ENCODE results near the gene MEMO1.

The MEMO1 gene

DNA sequence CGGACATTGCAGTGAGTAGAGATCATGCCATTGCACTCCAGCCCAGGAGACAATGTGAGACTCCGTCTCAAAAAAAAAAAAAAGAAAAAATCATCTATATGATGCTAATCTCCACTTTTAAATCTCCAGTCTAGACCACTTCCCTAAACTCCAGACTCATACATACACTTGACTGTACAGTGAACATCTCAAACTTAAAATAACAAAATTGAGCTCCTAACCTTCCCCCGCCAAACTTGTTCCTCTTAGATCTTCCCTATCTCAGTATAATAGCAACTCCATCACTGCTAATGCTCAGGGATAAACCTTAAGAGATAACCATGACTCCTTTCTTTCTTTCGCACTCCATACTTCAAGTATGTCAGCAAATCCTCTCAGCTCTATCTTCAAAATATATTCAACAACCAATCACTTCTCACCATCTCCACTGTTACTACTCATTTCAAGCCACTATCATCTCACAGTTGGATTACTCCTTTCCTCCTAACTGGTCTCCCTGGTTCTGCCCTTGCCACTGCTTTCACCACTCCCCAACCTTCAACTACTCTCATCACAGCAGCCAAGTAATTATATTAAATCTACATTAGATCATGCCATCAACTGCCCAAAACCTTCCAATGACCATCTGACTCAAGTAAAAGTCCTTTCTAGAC is 12.0 kb downstream of the MEMO1 start:
- Histone ChIP-seq H3K36me3 (ENCODE audit: control insufficient read depth in 5 of 5, insufficient read depth in 5 of 5, low read length in 5 of 5) (no peaks in the 10 kb centered on the region), H3K9ac (ENCODE audit: low read length in 5 of 5) (no peak overlapping the region), H3K27me3 (ENCODE audit: control insufficient read depth in 5 of 5, insufficient read depth in 4 of 5, low read length in 5 of 5) (no peaks in the 10 kb centered on the region), H3K27ac (ENCODE audit: low read depth, low read length) (no peak overlapping the region), H3K9me3 (ENCODE audit: control insufficient read depth in 5 of 5, low read length in 5 of 5) (no peaks in the 10 kb centered on the region), H3K4me3 (ENCODE audit: low read depth in 1 of 5, low read length in 5 of 5) (no peak overlapping the region), H3K4me1 (ENCODE audit: control insufficient read depth in 5 of 5, insufficient read depth in 5 of 5, low read length in 5 of 5) (peaks cover 0 to 5% (median 3%) of the 10 kb centered on the region in 5 donors)

DNA sequence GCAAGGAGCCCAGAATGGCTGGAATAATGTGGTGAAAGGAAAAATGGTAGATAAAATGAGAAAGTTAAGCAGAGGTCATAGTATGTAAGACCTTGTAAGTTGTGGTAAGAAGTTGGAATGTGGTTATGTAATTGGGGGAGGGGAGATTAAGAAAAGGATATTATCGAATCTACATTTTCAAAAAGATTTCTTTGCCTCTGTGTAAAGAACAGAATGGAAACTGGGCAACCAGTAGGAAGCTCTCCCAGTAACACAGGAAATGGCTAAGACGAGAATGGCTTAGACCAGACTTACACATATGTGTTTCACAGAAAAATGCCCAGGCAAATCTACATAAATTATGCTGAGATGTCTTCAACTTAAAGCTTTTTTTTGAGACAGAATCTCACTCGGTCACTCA is 13.2 kb downstream of the MEMO1 start:
- Histone ChIP-seq H3K4me3 (ENCODE audit: low read depth in 1 of 5, low read length in 5 of 5) (no peak overlapping the region), H3K9me3 (ENCODE audit: control insufficient read depth in 5 of 5, low read length in 5 of 5) (no peaks in the 10 kb centered on the region)

DNA sequence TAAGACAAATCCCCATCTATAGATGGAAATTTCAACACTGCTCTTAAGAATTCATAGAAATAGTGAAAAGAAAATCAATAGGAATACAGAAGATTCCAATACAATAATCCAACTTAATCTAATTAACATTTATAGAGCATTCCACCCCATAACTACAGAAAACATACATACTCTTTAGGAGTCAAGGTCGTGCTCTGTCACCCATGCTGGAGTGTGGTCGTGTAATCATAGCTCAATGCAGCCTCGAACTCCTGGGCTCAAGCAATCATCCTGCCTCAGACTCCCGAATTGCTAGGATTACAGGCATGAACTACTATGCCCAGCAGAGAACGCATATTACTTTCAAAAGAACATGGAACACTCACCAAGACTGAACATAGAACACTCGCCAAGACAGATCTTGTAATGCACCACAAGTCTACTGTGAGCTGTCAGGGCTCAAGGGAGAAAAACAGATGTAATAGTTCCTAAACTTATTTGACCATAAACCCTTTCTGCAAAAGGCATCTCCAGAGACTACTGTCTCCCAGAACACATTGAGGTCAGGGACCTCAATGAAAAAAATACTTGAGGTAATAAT is 14.1 kb downstream of the MEMO1 start:
- Histone ChIP-seq H3K27ac (ENCODE audit: low read depth, low read length) (no peak overlapping the region), H3K9ac (ENCODE audit: low read length in 5 of 5) (no peak overlapping the region), H3K36me3 (ENCODE audit: control insufficient read depth in 5 of 5, insufficient read depth in 5 of 5, low read length in 5 of 5) (no peaks in the 10 kb centered on the region), H3K4me3 (ENCODE audit: low read depth in 1 of 5, low read length in 5 of 5) (no peak overlapping the region), H3K9me3 (ENCODE audit: control insufficient read depth in 5 of 5, low read length in 5 of 5) (no peaks in the 10 kb centered on the region), H3K27me3 (ENCODE audit: control insufficient read depth in 5 of 5, insufficient read depth in 4 of 5, low read length in 5 of 5) (no peaks in the 10 kb centered on the region), H3K4me1 (ENCODE audit: control insufficient read depth in 5 of 5, insufficient read depth in 5 of 5, low read length in 5 of 5) (peaks cover 0 to 8% (median 3%) of the 10 kb centered on the region in 5 donors)

More for the DNA sequence above, 13.2 kb downstream of the MEMO1 start:
- H3K27me3 ChIP-seq (ENCODE audit: control insufficient read depth in 5 of 5, insufficient read depth in 4 of 5, low read length in 5 of 5), result no peaks in the 10 kb centered on the region
- H3K36me3 ChIP-seq (ENCODE audit: control insufficient read depth in 5 of 5, insufficient read depth in 5 of 5, low read length in 5 of 5), result no peaks in the 10 kb centered on the region
- no peak overlapping the region for H3K9ac ChIP-seq (ENCODE audit: low read length in 5 of 5)
- H3K27ac ChIP-seq (ENCODE audit: low read depth, low read length), result no peak overlapping the region
- peaks cover 0 to 5% (median 3%) of the 10 kb centered on the region in 5 donors for H3K4me1 ChIP-seq (ENCODE audit: control insufficient read depth in 5 of 5, insufficient read depth in 5 of 5, low read length in 5 of 5)

- H3K27me3 ChIP-seq (ENCODE audit: control insufficient read depth in 5 of 5, insufficient read depth in 4 of 5, low read length in 5 of 5), result no peaks in the 10 kb centered on the region
- H3K4me3 ChIP-seq (ENCODE audit: low read depth in 1 of 5, low read length in 5 of 5), result no peak overlapping the region
- no peak overlapping the region for H3K27ac ChIP-seq (ENCODE audit: low read depth, low read length)
- no peak overlapping the region for H3K9ac ChIP-seq (ENCODE audit: low read length in 5 of 5)
- peaks cover 0 to 8% (median 3%) of the 10 kb centered on the region in 5 donors for H3K4me1 ChIP-seq (ENCODE audit: control insufficient read depth in 5 of 5, insufficient read depth in 5 of 5, low read length in 5 of 5)
- no peaks in the 10 kb centered on the region for H3K36me3 ChIP-seq (ENCODE audit: control insufficient read depth in 5 of 5, insufficient read depth in 5 of 5, low read length in 5 of 5)
- H3K9me3 ChIP-seq (ENCODE audit: control insufficient read depth in 5 of 5, low read length in 5 of 5), result no peaks in the 10 kb centered on the region
These were observed 17.9 kb downstream of the MEMO1 start for GRCh38 chr2:31992934-31993333.

DNA sequence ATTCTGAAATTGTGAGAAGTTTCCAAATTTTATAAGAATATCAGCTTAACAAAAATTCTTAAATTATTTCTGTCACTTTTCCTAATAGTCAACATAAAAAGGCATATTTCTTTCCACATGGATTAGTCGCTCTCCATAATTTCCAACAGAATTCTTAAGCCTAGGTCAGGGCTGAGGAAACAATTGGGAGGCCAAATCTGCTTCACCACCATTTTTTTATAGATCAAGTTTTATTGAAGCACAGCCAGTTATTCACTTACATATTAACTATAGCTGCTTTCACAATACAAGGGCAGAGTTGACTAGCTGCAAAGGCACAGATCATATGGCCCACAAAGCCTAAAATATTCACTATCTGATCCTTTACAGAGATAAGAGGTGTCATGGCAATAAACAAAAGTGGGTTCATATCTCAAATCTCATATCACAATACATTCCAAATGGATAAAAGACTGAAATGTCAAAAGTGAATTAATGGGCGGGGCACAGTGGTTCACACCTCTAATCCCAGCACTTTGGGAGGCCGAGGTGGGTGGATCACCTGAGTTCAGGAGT is 18.7 kb downstream of the MEMO1 start:
- H3K36me3 ChIP-seq (ENCODE audit: control insufficient read depth in 5 of 5, insufficient read depth in 5 of 5, low read length in 5 of 5), result no peaks in the 10 kb centered on the region
- no peak overlapping the region for H3K9ac ChIP-seq (ENCODE audit: low read length in 5 of 5)
- peaks cover 0 to 4% (median 0%) of the 10 kb centered on the region in 5 donors for H3K4me1 ChIP-seq (ENCODE audit: control insufficient read depth in 5 of 5, insufficient read depth in 5 of 5, low read length in 5 of 5)
- no peaks in the 10 kb centered on the region for H3K9me3 ChIP-seq (ENCODE audit: control insufficient read depth in 5 of 5, low read length in 5 of 5)
- no peak overlapping the region for H3K4me3 ChIP-seq (ENCODE audit: low read depth in 1 of 5, low read length in 5 of 5)
- H3K27me3 ChIP-seq (ENCODE audit: control insufficient read depth in 5 of 5, insufficient read depth in 4 of 5, low read length in 5 of 5), result no peaks in the 10 kb centered on the region
- no peak overlapping the region for H3K27ac ChIP-seq (ENCODE audit: low read depth, low read length)

GRCh38 chr2:31989946-31990345 is 20.9 kb downstream of the MEMO1 start:
- no peak overlapping the region for H3K9ac ChIP-seq (ENCODE audit: low read length in 5 of 5)
- no peak overlapping the region for H3K4me3 ChIP-seq (ENCODE audit: low read depth in 1 of 5, low read length in 5 of 5)
- H3K27ac ChIP-seq (ENCODE audit: low read depth, low read length), result no peak overlapping the region
- H3K36me3 ChIP-seq (ENCODE audit: control insufficient read depth in 5 of 5, insufficient read depth in 5 of 5, low read length in 5 of 5), result no peaks in the 10 kb centered on the region
- no peaks in the 10 kb centered on the region for H3K9me3 ChIP-seq (ENCODE audit: control insufficient read depth in 5 of 5, low read length in 5 of 5)
- H3K4me1 ChIP-seq (ENCODE audit: control insufficient read depth in 5 of 5, insufficient read depth in 5 of 5, low read length in 5 of 5), result peaks cover 0 to 4% (median 0%) of the 10 kb centered on the region in 5 donors
- H3K27me3 ChIP-seq (ENCODE audit: control insufficient read depth in 5 of 5, insufficient read depth in 4 of 5, low read length in 5 of 5), result no peaks in the 10 kb centered on the region

GRCh38 chr2:31987454-31988220 is 23.2 kb downstream of the MEMO1 start:
- H3K36me3 ChIP-seq (ENCODE audit: control insufficient read depth in 5 of 5, insufficient read depth in 5 of 5, low read length in 5 of 5), result peaks cover 0 to 4% (median 0%) of the 10 kb centered on the region in 5 donors
- H3K9ac ChIP-seq (ENCODE audit: low read length in 5 of 5), result no peak overlapping the region
- H3K27me3 ChIP-seq (ENCODE audit: control insufficient read depth in 5 of 5, insufficient read depth in 4 of 5, low read length in 5 of 5), result no peaks in the 10 kb centered on the region

GRCh38 chr2:31986906-31987305 is 23.9 kb downstream of the MEMO1 start:
- Histone ChIP-seq H3K9ac (ENCODE audit: low read length in 5 of 5) (no peak overlapping the region), H3K27ac (ENCODE audit: low read depth, low read length) (no peak overlapping the region), H3K36me3 (ENCODE audit: control insufficient read depth in 5 of 5, insufficient read depth in 5 of 5, low read length in 5 of 5) (peaks cover 0 to 4% (median 0%) of the 10 kb centered on the region in 5 donors), H3K4me1 (ENCODE audit: control insufficient read depth in 5 of 5, insufficient read depth in 5 of 5, low read length in 5 of 5) (peaks cover 0 to under 1% (median 0%) of the 10 kb centered on the region in 5 donors), H3K4me3 (ENCODE audit: low read depth in 1 of 5, low read length in 5 of 5) (no peak overlapping the region), H3K27me3 (ENCODE audit: control insufficient read depth in 5 of 5, insufficient read depth in 4 of 5, low read length in 5 of 5) (no peaks in the 10 kb centered on the region), H3K9me3 (ENCODE audit: control insufficient read depth in 5 of 5, low read length in 5 of 5) (no peaks in the 10 kb centered on the region)

More at GRCh38 chr2:31987454-31988220, 23.2 kb downstream of the MEMO1 start:
- Histone ChIP-seq H3K9me3 (ENCODE audit: control insufficient read depth in 5 of 5, low read length in 5 of 5) (no peaks in the 10 kb centered on the region), H3K4me1 (ENCODE audit: control insufficient read depth in 5 of 5, insufficient read depth in 5 of 5, low read length in 5 of 5) (peaks cover 0 to 4% (median 0%) of the 10 kb centered on the region in 5 donors), H3K27ac (ENCODE audit: low read depth, low read length) (no peak overlapping the region), H3K4me3 (ENCODE audit: low read depth in 1 of 5, low read length in 5 of 5) (no peak overlapping the region)

GRCh38 chr2:31983762-31984467 is 26.9 kb downstream of the MEMO1 start:
- Histone ChIP-seq H3K4me1 (ENCODE audit: control insufficient read depth in 5 of 5, insufficient read depth in 5 of 5, low read length in 5 of 5) (peaks cover 0 to 9% (median 2%) of the 10 kb centered on the region in 5 donors), H3K27ac (ENCODE audit: low read depth, low read length) (no peak overlapping the region), H3K9me3 (ENCODE audit: control insufficient read depth in 5 of 5, low read length in 5 of 5) (no peaks in the 10 kb centered on the region), H3K36me3 (ENCODE audit: control insufficient read depth in 5 of 5, insufficient read depth in 5 of 5, low read length in 5 of 5) (peaks cover 0 to 4% (median 0%) of the 10 kb centered on the region in 5 donors), H3K9ac (ENCODE audit: low read length in 5 of 5) (no peak overlapping the region), H3K4me3 (ENCODE audit: low read depth in 1 of 5, low read length in 5 of 5) (no peak overlapping the region), H3K27me3 (ENCODE audit: control insufficient read depth in 5 of 5, insufficient read depth in 4 of 5, low read length in 5 of 5) (no peaks in the 10 kb centered on the region)
